Measurements from ENCODE around the gene DDAH2.

DNA sequence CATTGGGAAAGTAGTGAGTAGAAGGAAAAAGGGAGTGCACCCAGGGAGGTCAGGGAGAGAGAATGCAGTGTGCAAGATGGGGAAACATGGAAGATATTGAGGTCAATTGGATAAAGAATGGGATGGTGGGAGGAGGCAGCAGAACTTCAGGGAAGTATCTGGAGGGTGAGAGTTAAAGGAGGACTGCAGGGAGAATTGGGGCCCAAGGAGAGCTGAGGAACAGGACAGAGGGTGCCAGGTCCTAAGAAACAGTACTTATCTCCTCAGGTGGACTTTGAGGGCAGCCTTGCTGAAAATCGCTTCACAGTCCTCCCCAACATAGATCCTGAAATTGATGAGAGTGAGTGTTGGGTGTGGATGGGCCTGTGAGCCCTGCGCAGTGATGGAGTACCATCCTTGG lies 29.2 kb upstream of the DDAH2 start:
- TF ChIP-seq CTCF (IDR thresholded peaks at IDR 0.05) (no peak), POLR2A (IDR thresholded peaks at IDR 0.05) (no peak), POLR2AphosphoS5 (IDR thresholded peaks at IDR 0.05; ENCODE audit: insufficient read depth in 1 of 2, low read depth in 1 of 2) (no peak)

All from vagina (tissue), 2 donors.